ENCODE data around the gene MYLK4.
A peak's percentile ranks its signal among the peaks of the same experiment; 100 is the strongest.

The MYLK4 gene

GRCh38 chr6:2750832-2751231 lies at the start of gene MYLK4:
Gene MYLK4, minus strand, starts transcription at chr6:2750922. Its CDS starts 1,628 bp downstream, at chr6:2749294.
- DNase-seq: no peak

- no peak for DNase-seq
Measured at GRCh38 chr6:2799936-2800527, 49.3 kb upstream of the MYLK4 start.

GRCh38 chr6:2798586-2799134 lies 47.9 kb upstream of the MYLK4 start:
- no peak for DNase-seq

GRCh38 chr6:2797564-2798031 lies 46.9 kb upstream of the MYLK4 start:
- no peak for DNase-seq

GRCh38 chr6:2796861-2797260 lies 46.1 kb upstream of the MYLK4 start:
- DNase-seq: no peak

- no peak for DNase-seq
Measured at GRCh38 chr6:2795956-2796355, 45.2 kb upstream of the MYLK4 start.

- DNase-seq: no peak
Measured at GRCh38 chr6:2795162-2795561, 44.4 kb upstream of the MYLK4 start.

GRCh38 chr6:2794171-2794730 lies 43.5 kb upstream of the MYLK4 start:
- DNase-seq: no peak

GRCh38 chr6:2793534-2794151 lies 42.9 kb upstream of the MYLK4 start:
- DNase-seq: no peak

GRCh38 chr6:2792330-2793110 lies 41.8 kb upstream of the MYLK4 start:
- no peak for DNase-seq

- no peak for DNase-seq
Measured at GRCh38 chr6:2791450-2791974, 40.8 kb upstream of the MYLK4 start.

- peak in 2 of 3 experiments; percentile 41 to 48 for DNase-seq
Measured at GRCh38 chr6:2790588-2791449, 40.1 kb upstream of the MYLK4 start.

- DNase-seq: no peak
Measured at GRCh38 chr6:2786269-2786668, 35.5 kb upstream of the MYLK4 start.

GRCh38 chr6:2784930-2785329 lies 34.2 kb upstream of the MYLK4 start:
- DNase-seq: no peak

- no peak for DNase-seq
Measured at GRCh38 chr6:2784061-2784460, 33.3 kb upstream of the MYLK4 start.

- no peak for DNase-seq
Measured at GRCh38 chr6:2783188-2783963, 32.7 kb upstream of the MYLK4 start.

- DNase-seq: no peak
Measured at GRCh38 chr6:2782825-2783187, 32.1 kb upstream of the MYLK4 start.

- no peak for DNase-seq
Measured at GRCh38 chr6:2782356-2782708, 31.6 kb upstream of the MYLK4 start.

- no peak for DNase-seq
Measured at GRCh38 chr6:2781685-2782355, 31.1 kb upstream of the MYLK4 start.

- no peak for DNase-seq
Measured at GRCh38 chr6:2780102-2780737, 29.5 kb upstream of the MYLK4 start.

All from NCI-H1417 (cell line).